ENCODE data around the gene LRRFIP1.

LRRFIP1 gene

GRCh38 chr2:237765875-237766274 lies 138.5 kb downstream of the LRRFIP1 start:
- no peak for DNase-seq (ENCODE audit: extremely low read depth, insufficient read length)
- Histone ChIP-seq H3K27me3 (replicated peaks; ENCODE audit: control insufficient read depth, insufficient read depth, low read length) (no peaks in the 10 kb centered on the region), H3K36me3 (ENCODE audit: control insufficient read depth, insufficient read depth, low read length) (peaks cover 21% of the 10 kb centered on the region), H3K4me3 (replicated peaks; ENCODE audit: low read depth, low read length) (no peak overlapping the region)
- no peak for TF ChIP-seq CTCF (IDR thresholded peaks at IDR 0.05; ENCODE audit: insufficient read depth, low read length, poor library complexity, severe bottlenecking)

- H3K27me3 ChIP-seq (replicated peaks; ENCODE audit: control insufficient read depth, insufficient read depth, low read length), result no peaks in the 10 kb centered on the region
- DNase-seq (ENCODE audit: extremely low read depth, insufficient read length), result no peak
- TF ChIP-seq CTCF (IDR thresholded peaks at IDR 0.05; ENCODE audit: insufficient read depth, low read length, poor library complexity, severe bottlenecking), result no peak
- H3K36me3 ChIP-seq (ENCODE audit: control insufficient read depth, insufficient read depth, low read length), result peaks cover 19% of the 10 kb centered on the region
- no peak overlapping the region for H3K4me3 ChIP-seq (replicated peaks; ENCODE audit: low read depth, low read length)
These were observed 139.0 kb downstream of the LRRFIP1 start for GRCh38 chr2:237766340-237766739.

GRCh38 chr2:237772513-237772912 lies 145.1 kb downstream of the LRRFIP1 start:
- TF ChIP-seq CTCF (IDR thresholded peaks at IDR 0.05; ENCODE audit: insufficient read depth, low read length, poor library complexity, severe bottlenecking), result no peak
- DNase-seq (ENCODE audit: extremely low read depth, insufficient read length), result no peak

GRCh38 chr2:237773826-237774225 lies 146.4 kb downstream of the LRRFIP1 start:
- no peak overlapping the region for H3K4me3 ChIP-seq (replicated peaks; ENCODE audit: low read depth, low read length)
- no peaks in the 10 kb centered on the region for H3K27me3 ChIP-seq (replicated peaks; ENCODE audit: control insufficient read depth, insufficient read depth, low read length)
- DNase-seq (ENCODE audit: extremely low read depth, insufficient read length), result no peak
- H3K36me3 ChIP-seq (ENCODE audit: control insufficient read depth, insufficient read depth, low read length), result peaks cover 14% of the 10 kb centered on the region
- TF ChIP-seq CTCF (IDR thresholded peaks at IDR 0.05; ENCODE audit: insufficient read depth, low read length, poor library complexity, severe bottlenecking), result no peak

More at GRCh38 chr2:237772513-237772912, 145.1 kb downstream of the LRRFIP1 start:
- H3K36me3 ChIP-seq (ENCODE audit: control insufficient read depth, insufficient read depth, low read length), result peaks cover 11% of the 10 kb centered on the region
- H3K4me3 ChIP-seq (replicated peaks; ENCODE audit: low read depth, low read length), result no peak overlapping the region
- no peaks in the 10 kb centered on the region for H3K27me3 ChIP-seq (replicated peaks; ENCODE audit: control insufficient read depth, insufficient read depth, low read length)

- DNase-seq (ENCODE audit: extremely low read depth, insufficient read length), result peak; percentile 37
- no peak overlapping the region for H3K4me3 ChIP-seq (replicated peaks; ENCODE audit: low read depth, low read length)
- H3K36me3 ChIP-seq (ENCODE audit: control insufficient read depth, insufficient read depth, low read length), result peaks cover 19% of the 10 kb centered on the region
- no peaks in the 10 kb centered on the region for H3K27me3 ChIP-seq (replicated peaks; ENCODE audit: control insufficient read depth, insufficient read depth, low read length)
- peak; percentile 71 for TF ChIP-seq CTCF (IDR thresholded peaks at IDR 0.05; ENCODE audit: insufficient read depth, low read length, poor library complexity, severe bottlenecking)
These were observed 147.6 kb downstream of the LRRFIP1 start for GRCh38 chr2:237774811-237775553.
